ENCODE results near the gene METTL6. TPM values are rescaled to one million over a fixed set of nuclear protein-coding genes. Genes with fewer than 3 reads are reported as not detected.
"Not testable (repeated sequence)": the region's sequence is repeated elsewhere in the genome, so short reads cannot be mapped to it uniquely, and the experiment has no call there.

METTL6 gene
- total and polyA plus RNA-seq, 2 experiments from 2014 or later = 21.6 to 30.9 TPM

- no peak overlapping the region for H3K9ac ChIP-seq
- H3K9me3 ChIP-seq (ENCODE audit: low read depth) = no peaks in the 10 kb centered on the region
- no peaks in the 10 kb centered on the region for H3F3A ChIP-seq (ENCODE audit: insufficient read depth)
- H2AFZ ChIP-seq = no peak overlapping the region
- no peak overlapping the region for H3K4me3 ChIP-seq
- DNase-seq = no peak
- in situ Hi-C loops (cut with MboI) = no loop called here
- no peak overlapping the region for H3K4me2 ChIP-seq (ENCODE audit: unreplicated experiment)
- H3K9me2 ChIP-seq (ENCODE audit: insufficient read depth) = no peaks in the 10 kb centered on the region
- 80 to 96% methylated on average over 3 of the region's 3 CpGs for WGBS, 2 experiments (ENCODE audit: low coverage in 1 of 2, low lambda C conversion rate in 2 of 2, missing lambda C conversion rate in 2 of 2)
- H3K4me1 ChIP-seq (ENCODE audit: insufficient read depth) = no peaks in the 10 kb centered on the region
- TF ChIP-seq EZH2phosphoT487 (IDR thresholded peaks at IDR 0.05; ENCODE audit: insufficient read depth, low read depth) (no peak), EZH2 (IDR thresholded peaks at IDR 0.05; ENCODE audit: insufficient read depth, poor library complexity, severe bottlenecking) (no peak)
- H3K27ac ChIP-seq = no peak overlapping the region
- no peaks in the 10 kb centered on the region for H3K27me3 ChIP-seq (replicated peaks; ENCODE audit: insufficient read depth)
- H3K79me2 ChIP-seq (ENCODE audit: insufficient read depth) = no peaks in the 10 kb centered on the region
- no peaks in the 10 kb centered on the region for H4K20me1 ChIP-seq (ENCODE audit: insufficient read depth)
- no peaks in the 10 kb centered on the region for H3K36me3 ChIP-seq (ENCODE audit: low read depth)
These were observed 23.4 kb downstream of the METTL6 start for GRCh38 chr3:15403965-15404364.

- Histone ChIP-seq H3K36me3 (ENCODE audit: low read depth) (no peaks in the 10 kb centered on the region), H3K9me3 (ENCODE audit: low read depth) (no peaks in the 10 kb centered on the region), H3K9ac (no peak overlapping the region), H3K4me2 (ENCODE audit: unreplicated experiment) (no peak overlapping the region), H3K79me2 (ENCODE audit: insufficient read depth) (no peaks in the 10 kb centered on the region), H3K27ac (no peak overlapping the region), H4K20me1 (ENCODE audit: insufficient read depth) (no peaks in the 10 kb centered on the region), H2AFZ (no peak overlapping the region), H3K4me3 (no peak overlapping the region), H3F3A (ENCODE audit: insufficient read depth) (no peaks in the 10 kb centered on the region), H3K9me2 (ENCODE audit: insufficient read depth) (no peaks in the 10 kb centered on the region), H3K4me1 (ENCODE audit: insufficient read depth) (no peaks in the 10 kb centered on the region), H3K27me3 (replicated peaks; ENCODE audit: insufficient read depth) (no peaks in the 10 kb centered on the region)
- in situ Hi-C loops (cut with MboI) = no loop called here
- TF ChIP-seq EZH2phosphoT487 (IDR thresholded peaks at IDR 0.05; ENCODE audit: insufficient read depth, low read depth) (no peak), EZH2 (IDR thresholded peaks at IDR 0.05; ENCODE audit: insufficient read depth, poor library complexity, severe bottlenecking) (no peak)
- 75 to 81% methylated on average over 3 of the region's 3 CpGs for WGBS, 2 experiments (ENCODE audit: low coverage in 1 of 2, low lambda C conversion rate in 2 of 2, missing lambda C conversion rate in 2 of 2)
- DNase-seq = no peak
These were observed 23.8 kb downstream of the METTL6 start for GRCh38 chr3:15403495-15403894.

GRCh38 chr3:15401936-15402335, 25.4 kb downstream of the METTL6 start:
- Histone ChIP-seq H3F3A (ENCODE audit: insufficient read depth) (no peaks in the 10 kb centered on the region), H3K9me2 (ENCODE audit: insufficient read depth) (no peaks in the 10 kb centered on the region), H4K20me1 (ENCODE audit: insufficient read depth) (no peaks in the 10 kb centered on the region), H3K27ac (no peak overlapping the region), H3K4me1 (ENCODE audit: insufficient read depth) (no peaks in the 10 kb centered on the region), H3K27me3 (replicated peaks; ENCODE audit: insufficient read depth) (no peaks in the 10 kb centered on the region), H3K4me3 (no peak overlapping the region), H3K79me2 (ENCODE audit: insufficient read depth) (no peaks in the 10 kb centered on the region), H3K36me3 (ENCODE audit: low read depth) (no peaks in the 10 kb centered on the region), H3K9ac (no peak overlapping the region), H3K4me2 (ENCODE audit: unreplicated experiment) (no peak overlapping the region), H2AFZ (no peak overlapping the region), H3K9me3 (ENCODE audit: low read depth) (no peaks in the 10 kb centered on the region)
- 74 to 78% methylated on average over 4 of the region's 4 CpGs for WGBS, 2 experiments (ENCODE audit: low coverage in 1 of 2, low lambda C conversion rate in 2 of 2, missing lambda C conversion rate in 2 of 2)
- in situ Hi-C loops (cut with MboI) = no loop called here
- TF ChIP-seq EZH2phosphoT487 (IDR thresholded peaks at IDR 0.05; ENCODE audit: insufficient read depth, low read depth) = no peak
- TF ChIP-seq EZH2 (IDR thresholded peaks at IDR 0.05; ENCODE audit: insufficient read depth, poor library complexity, severe bottlenecking) = no peak
- no peak for DNase-seq

DNA sequence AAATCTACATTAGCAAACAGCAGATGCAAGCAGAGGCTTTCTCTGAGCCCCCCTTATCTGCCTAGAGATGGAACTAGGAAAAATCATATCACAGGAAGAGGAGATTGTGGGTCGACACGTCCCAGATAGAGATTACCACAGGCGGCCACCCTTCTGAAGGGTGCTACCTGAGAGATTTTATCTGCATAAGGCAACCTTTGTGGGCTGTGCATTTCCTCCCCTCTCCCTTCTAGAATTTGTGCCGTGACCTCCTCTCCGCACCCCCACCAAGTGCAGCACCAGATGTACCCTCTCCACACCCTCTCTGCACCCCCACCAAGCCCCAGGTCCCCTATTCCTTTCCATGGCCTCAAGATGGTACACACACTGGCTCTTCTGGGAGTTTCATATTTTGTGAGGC, 27.4 kb downstream of the METTL6 start:
- no peak for DNase-seq
- Histone ChIP-seq H3K4me3 (no peak overlapping the region), H3K9me2 (ENCODE audit: insufficient read depth) (no peaks in the 10 kb centered on the region), H2AFZ (no peak overlapping the region), H3F3A (ENCODE audit: insufficient read depth) (no peaks in the 10 kb centered on the region), H3K4me1 (ENCODE audit: insufficient read depth) (no peaks in the 10 kb centered on the region), H3K9me3 (ENCODE audit: low read depth) (no peaks in the 10 kb centered on the region), H4K20me1 (ENCODE audit: insufficient read depth) (no peaks in the 10 kb centered on the region), H3K27ac (no peak overlapping the region), H3K36me3 (ENCODE audit: low read depth) (no peaks in the 10 kb centered on the region), H3K4me2 (ENCODE audit: unreplicated experiment) (no peak overlapping the region), H3K9ac (no peak overlapping the region), H3K27me3 (replicated peaks; ENCODE audit: insufficient read depth) (no peaks in the 10 kb centered on the region), H3K79me2 (ENCODE audit: insufficient read depth) (no peaks in the 10 kb centered on the region)
- TF ChIP-seq EZH2phosphoT487 (IDR thresholded peaks at IDR 0.05; ENCODE audit: insufficient read depth, low read depth) (no peak), EZH2 (IDR thresholded peaks at IDR 0.05; ENCODE audit: insufficient read depth, poor library complexity, severe bottlenecking) (no peak)
- WGBS, 2 experiments (ENCODE audit: low coverage in 1 of 2, low lambda C conversion rate in 2 of 2, missing lambda C conversion rate in 2 of 2) = 85 to 90% methylated on average over 5 of the region's 5 CpGs
- in situ Hi-C loops (cut with MboI) = no loop called here

GRCh38 chr3:15398731-15399133, 28.6 kb downstream of the METTL6 start:
- H4K20me1 ChIP-seq (ENCODE audit: insufficient read depth); H3K27ac ChIP-seq; H3K9ac ChIP-seq; H3K79me2 ChIP-seq (ENCODE audit: insufficient read depth); H3K4me1 ChIP-seq (ENCODE audit: insufficient read depth); in situ Hi-C loops (cut with MboI); H3K27me3 ChIP-seq (replicated peaks; ENCODE audit: insufficient read depth); H2AFZ ChIP-seq; H3K9me2 ChIP-seq (ENCODE audit: insufficient read depth); H3K4me2 ChIP-seq (ENCODE audit: unreplicated experiment); H3K36me3 ChIP-seq (ENCODE audit: low read depth); H3F3A ChIP-seq (ENCODE audit: insufficient read depth); H3K4me3 ChIP-seq; H3K9me3 ChIP-seq (ENCODE audit: low read depth): not testable (repeated sequence)
- DNase-seq = peak; percentile 57
- 90 to 91% methylated on average over 3 of the region's 3 CpGs for WGBS, 2 experiments (ENCODE audit: low coverage in 1 of 2, low lambda C conversion rate in 2 of 2, missing lambda C conversion rate in 2 of 2)

DNA sequence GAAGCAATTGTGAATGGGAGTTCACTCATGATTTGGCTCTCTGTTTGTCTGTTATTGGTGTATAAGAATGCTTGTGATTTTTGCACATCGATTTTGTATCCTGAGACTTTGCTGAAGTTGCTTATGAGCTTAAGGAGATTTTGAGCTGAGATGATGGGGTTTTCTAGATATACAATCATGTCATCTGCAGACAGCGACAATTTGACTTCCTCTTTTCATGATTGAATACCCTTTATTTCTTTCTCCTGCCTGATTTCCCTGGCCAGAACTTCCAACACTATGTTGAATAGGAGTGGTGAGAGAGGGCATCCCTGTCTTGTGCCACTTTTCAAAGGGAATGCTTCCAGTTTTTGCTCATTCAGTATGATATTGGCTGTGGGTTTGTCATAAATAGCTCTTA, 34.1 kb downstream of the METTL6 start:
- H2AFZ ChIP-seq; in situ Hi-C loops (cut with MboI); H3K79me2 ChIP-seq (ENCODE audit: insufficient read depth); H3K4me2 ChIP-seq (ENCODE audit: unreplicated experiment); H3K9me3 ChIP-seq (ENCODE audit: low read depth); H4K20me1 ChIP-seq (ENCODE audit: insufficient read depth); H3K27me3 ChIP-seq (replicated peaks; ENCODE audit: insufficient read depth); H3K9me2 ChIP-seq (ENCODE audit: insufficient read depth); H3K4me1 ChIP-seq (ENCODE audit: insufficient read depth); H3K9ac ChIP-seq; H3K27ac ChIP-seq; H3K4me3 ChIP-seq; H3F3A ChIP-seq (ENCODE audit: insufficient read depth); DNase-seq; H3K36me3 ChIP-seq (ENCODE audit: low read depth): not testable (repeated sequence)
- 81 to 92% methylated on average over 2 of the region's 2 CpGs for WGBS, 2 experiments (ENCODE audit: low coverage in 1 of 2, low lambda C conversion rate in 2 of 2, missing lambda C conversion rate in 2 of 2)

Data from GM23248 (cell line).